KOPT-K1 (cell line): ENCODE data around the gene SLC39A3.

Experiments used
- H3K27ac ChIP-seq: fragments of 200-600 bp; sonication (generic); 2 replicates; pipeline ENCODE4 v1.5.1; 2016; ENCODE audit warnings: antibody characterized with exemption, mild to moderate bottlenecking, low read depth, low read length; ENCODE audit not compliant: poor library complexity, severe bottlenecking
- H3K36me3 ChIP-seq: fragments of 200-600 bp; sonication (generic); 2 replicates; pipeline ENCODE4 v1.5.1; 2017; ENCODE audit warnings: antibody characterized with exemption, mild to moderate bottlenecking, low read length, moderate library complexity; ENCODE audit not compliant: insufficient read depth
- H3K9me3 ChIP-seq: fragments of 200-600 bp; sonication (generic); 2 replicates; pipeline ENCODE4 v1.5.1; 2017; ENCODE audit warnings: antibody characterized with exemption, low read length, mild to moderate bottlenecking; ENCODE audit not compliant: insufficient read depth, poor library complexity, severe bottlenecking

SLC39A3 gene

DNA sequence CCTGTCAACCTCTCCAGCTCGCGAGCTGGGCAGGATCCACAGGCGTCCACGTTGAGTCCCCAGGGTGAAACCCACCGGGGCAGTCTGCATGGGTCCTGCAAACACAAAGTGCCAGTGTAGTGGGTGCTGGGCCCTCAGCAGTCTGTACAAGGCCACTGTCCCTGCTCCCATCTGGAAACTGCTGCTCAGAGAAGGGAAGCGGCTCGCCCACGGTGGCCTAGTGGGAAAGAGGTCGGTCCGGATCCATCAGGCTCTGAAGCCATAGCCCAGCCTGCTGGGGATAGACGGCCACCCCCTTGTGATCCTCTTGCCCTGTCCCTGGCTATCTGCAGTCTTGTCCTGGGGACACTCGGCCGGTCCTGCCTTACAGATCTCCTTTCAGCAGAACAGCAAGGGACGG lies 16.1 kb downstream of the SLC39A3 start:
- no peak overlapping the region for H3K27ac ChIP-seq
- no peaks in the 10 kb centered on the region for H3K36me3 ChIP-seq
- H3K9me3 ChIP-seq: no peaks in the 10 kb centered on the region

DNA sequence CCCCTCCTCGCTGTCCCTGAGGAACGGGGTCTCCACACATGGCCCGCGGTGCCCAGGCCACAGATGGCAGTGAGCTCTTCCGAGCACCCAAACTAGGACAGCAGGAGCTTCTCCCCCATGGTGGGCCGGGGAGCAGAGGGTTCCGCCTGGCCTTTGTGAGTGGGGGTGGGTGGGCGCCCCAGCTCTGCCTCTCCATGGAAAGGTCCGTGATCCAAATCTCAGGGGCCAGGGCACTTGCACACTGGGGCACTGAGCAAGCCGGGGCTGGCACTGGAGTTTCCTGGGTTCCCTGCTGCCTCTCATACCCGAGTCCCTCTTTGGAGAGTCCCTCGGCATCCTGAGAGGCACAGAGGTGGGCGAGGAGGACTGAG lies 16.5 kb downstream of the SLC39A3 start:
- no peaks in the 10 kb centered on the region for H3K36me3 ChIP-seq
- H3K9me3 ChIP-seq: no peaks in the 10 kb centered on the region
- H3K27ac ChIP-seq: no peak overlapping the region

DNA sequence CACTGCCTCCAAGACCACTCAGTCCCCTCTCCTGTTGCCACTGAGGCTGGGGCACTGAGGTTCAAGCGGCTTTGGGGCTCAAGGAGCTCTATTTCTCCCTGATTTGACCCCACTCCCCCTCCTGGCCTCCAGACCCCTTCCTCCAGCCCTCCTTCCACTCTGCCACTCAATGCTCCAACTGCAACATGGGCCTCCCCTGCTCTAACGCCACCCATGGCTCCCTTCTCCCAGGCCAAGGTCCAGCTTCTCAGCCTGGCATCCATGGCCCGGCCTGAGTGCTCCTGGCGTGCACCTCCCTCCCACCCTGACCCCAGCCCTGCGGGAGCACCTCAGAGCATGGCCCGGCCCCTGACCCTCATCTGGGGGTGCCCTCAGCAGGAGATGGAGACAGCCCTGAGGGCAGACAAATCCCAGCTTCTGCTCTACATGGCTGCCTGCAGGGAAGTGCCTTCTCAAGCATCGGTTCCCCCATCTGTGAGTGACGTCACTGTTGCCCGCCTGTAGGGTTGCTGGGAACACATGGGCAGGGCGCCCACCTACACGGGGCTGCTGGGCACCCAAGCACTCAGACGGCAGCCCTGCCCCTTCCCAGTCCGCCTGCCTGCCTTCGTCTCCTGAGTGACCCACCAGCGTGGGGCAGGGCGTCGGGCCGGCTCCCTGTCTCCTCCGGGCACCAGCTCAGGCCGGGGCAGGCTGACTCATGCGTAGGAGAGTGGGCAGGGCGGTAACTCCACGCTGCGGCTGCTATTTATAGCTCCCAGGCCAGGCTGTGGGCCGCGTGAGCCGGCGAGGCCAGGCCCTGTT lies 17.1 kb downstream of the SLC39A3 start:
- H3K9me3 ChIP-seq: no peaks in the 10 kb centered on the region
- no peaks in the 10 kb centered on the region for H3K36me3 ChIP-seq
- H3K27ac ChIP-seq: no peak overlapping the region

DNA sequence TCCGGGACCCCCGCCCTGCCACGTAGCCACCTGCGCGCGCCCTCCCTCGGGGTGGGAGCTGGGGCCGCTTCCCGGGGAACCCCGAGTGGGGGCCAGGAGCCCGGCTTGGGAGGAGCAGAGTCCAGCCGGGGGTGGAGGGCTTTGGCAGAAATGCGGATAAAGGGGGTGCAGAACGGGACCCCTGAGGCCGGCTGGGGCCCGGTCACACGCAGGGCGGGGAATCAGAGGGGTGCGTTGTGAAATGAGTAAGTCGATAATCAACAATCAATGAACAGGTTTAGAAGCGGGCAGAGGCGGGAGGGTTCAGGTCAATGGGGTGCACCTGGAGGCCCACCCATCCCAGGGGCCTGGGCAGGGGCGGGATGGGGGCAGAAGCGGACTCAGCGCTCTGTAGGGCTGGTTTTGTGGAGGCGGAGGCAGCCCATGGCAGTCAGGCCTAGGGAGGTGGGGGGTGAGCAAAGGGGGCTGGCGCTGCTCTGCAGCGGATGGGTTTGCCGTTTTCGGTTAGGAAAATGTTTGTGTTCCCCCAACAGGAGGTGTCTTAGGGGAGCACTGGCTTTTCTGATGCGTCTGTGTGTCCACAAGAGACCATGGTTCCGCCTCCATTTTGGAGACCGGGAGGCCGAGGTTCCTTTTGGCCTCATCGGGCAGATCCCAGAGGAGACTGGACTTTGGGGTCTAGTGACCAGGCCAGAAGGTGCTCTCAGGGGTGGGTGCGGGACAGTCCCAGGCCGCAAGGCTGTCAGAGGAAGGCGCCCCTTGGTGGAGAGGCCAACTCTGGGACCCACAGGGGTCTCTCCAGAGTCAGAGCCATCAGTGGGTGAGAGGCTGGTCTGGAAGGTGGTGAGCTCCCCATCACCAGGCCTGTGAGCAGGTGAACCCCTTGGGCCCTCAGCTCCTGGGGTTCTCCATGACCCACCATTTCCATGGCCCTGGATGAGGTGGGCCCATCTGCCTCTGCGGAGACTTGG lies 18.0 kb downstream of the SLC39A3 start:
- Histone ChIP-seq H3K27ac (no peak overlapping the region), H3K36me3 (no peaks in the 10 kb centered on the region), H3K9me3 (no peaks in the 10 kb centered on the region)

DNA sequence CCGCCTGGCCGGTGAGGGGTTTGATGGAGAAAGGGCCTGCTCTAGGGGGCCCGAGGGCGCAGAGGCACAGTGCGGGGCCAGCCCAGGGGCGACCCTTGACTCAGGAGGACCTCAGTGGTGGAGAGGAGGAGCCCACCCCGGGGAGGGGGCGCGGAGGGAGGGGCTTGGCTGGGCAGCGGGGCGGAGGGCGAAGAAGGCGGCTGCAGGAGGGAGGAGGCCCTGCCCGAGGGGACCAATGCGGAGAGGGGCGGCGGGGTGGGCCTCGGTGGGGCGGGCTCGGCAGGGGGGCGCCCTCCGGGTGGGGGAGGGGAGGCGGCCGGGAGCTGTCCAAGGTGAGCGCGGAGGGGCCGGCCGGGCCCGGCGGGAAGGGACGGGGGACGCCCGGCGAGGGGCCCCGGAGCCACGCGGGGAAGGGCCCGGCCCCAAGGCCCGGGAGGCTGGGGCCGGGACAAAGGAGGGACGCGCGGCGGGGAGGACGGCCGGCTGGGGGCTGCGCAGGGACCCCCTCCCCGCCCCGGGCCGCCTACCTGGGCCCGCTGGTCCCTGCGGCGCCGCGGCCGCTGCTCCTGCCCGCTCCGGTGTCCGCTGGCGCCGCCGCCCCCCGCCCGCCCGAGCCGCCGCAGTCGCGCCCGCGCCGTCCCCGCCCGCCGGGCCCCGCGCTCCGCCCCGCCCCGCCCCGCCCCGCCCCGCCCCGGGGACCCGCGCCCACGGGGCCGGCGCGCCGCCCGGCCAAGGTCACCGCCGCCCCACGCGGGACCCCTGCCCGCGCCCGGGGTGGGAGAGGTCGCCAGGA lies 18.8 kb downstream of the SLC39A3 start, which contains the start of gene DIRAS1:
DIRAS1 (minus strand) TSS at position 596 of the 793 bp plus-strand sequence. CDS start 3,566 bp downstream, outside the sequence.
- Histone ChIP-seq H3K27ac (no peak within 1 kb of the TSS), H3K36me3 (no peaks in the 10 kb centered on the region), H3K9me3 (no peaks in the 10 kb centered on the region)

DNA sequence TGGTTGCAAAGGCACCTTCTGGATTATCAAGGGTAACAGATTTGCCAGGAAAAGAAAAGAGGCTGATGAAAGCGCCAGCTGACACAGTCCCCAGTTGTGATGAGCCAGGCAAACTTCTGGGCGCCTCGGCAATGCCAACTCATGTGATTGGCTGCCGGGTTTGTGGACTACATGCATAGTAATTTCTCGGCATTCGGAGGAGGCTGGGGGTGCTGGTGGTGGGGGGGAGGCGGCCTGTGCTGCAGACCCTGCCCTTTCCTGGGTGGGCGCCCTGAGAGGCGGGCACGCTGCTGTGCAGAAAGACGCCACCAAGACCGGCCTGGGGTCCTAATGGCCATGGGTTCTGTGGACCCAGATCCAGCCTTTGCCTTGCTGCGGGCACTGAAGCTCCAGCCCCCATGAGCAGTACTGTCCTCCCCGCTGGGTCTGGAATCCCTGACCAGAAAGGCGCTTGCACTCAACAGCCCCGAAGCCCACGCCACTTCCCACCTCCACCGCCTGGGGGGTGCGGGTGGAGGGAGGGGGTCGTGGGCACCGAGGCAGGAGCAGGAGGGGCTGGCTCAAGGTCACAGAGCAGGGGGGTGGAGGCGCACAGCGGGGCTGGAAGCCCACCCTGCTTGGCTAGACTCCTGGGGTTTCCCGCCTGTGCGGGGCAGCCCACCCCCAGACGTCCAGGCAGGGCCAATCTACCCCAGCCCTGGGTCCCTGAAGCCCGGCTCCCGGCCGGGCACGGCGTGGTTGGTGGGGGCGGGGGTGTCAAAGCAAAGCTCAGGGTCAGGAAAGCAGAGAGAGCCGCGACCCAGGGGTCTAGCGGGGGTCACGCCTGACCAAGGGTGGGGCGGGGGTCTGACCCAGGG lies 19.7 kb downstream of the SLC39A3 start:
- Histone ChIP-seq H3K27ac (no peak overlapping the region), H3K36me3 (no peaks in the 10 kb centered on the region), H3K9me3 (peaks cover 7% of the 10 kb centered on the region)

DNA sequence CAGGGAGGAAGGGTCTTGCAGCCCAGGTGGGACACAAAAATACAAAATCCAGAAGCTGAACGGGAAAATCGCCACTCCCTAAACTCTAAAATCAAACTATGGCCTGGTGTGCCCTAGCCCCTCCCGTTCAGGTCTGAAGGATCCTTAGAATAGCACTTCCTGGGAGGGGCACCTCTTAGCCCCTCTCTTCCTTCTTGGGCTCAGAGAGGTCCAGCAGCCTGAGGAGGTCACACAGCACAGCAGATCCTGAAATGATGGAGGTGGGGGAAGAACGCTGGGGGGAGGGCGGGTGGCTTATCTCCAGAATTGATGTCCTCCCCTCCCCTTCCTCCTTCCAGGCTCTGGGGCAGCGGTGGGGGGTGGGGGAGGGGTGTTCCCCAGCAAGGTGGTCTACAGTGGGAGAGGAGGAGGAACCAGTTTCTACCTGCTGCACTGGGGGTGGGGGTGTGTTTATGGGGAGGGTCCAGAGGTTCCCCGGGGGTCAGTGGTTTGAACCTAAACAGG lies 20.5 kb downstream of the SLC39A3 start:
- Histone ChIP-seq H3K9me3 (peaks cover 13% of the 10 kb centered on the region), H3K27ac (no peak overlapping the region), H3K36me3 (no peaks in the 10 kb centered on the region)

DNA sequence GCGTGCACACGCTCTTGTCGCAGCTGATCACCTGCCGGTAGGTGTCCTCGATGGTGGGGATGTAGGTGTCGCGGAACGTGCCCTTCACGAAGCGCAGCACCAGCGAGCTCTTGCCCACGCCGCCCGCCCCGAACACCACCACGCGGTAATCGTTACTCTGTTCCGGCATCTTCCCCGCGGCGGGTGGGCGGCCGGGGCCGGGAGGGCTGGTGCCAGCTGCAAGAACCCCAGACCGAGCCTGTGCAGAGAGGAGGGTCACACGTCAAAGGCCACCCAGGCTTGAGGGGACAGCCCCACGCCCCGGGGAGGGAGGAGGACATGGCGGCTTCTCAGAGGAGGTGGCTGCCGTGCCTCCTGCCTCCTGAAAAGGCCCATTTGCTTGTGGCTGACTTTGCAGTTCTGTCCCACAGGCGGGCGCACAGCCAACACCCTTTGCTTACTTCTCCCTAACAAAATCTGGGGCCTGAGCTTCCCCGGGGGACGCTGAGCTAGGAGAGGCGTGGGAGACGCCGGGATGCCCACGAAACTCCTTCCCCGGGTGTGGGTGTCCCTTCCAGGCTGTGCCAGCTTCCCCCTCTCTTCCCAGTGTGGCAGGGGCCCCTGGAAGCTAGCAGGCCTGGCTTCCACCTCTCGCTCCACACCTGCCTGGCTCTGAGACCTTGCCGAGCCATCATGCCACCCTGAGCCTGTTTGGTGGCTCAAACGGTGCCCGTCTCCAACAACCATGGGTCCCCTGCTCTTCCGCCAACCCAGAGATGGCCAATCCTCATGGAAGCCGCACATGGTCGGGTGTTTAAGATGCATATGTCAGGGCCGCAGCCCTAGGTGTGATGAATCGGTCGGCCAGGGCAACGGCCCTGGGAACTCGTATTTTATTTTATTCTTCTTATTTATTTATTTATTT lies 21.9 kb downstream of the SLC39A3 start:
- Histone ChIP-seq H3K9me3 (peaks cover 13% of the 10 kb centered on the region), H3K36me3 (no peaks in the 10 kb centered on the region), H3K27ac (no peak overlapping the region)

DNA sequence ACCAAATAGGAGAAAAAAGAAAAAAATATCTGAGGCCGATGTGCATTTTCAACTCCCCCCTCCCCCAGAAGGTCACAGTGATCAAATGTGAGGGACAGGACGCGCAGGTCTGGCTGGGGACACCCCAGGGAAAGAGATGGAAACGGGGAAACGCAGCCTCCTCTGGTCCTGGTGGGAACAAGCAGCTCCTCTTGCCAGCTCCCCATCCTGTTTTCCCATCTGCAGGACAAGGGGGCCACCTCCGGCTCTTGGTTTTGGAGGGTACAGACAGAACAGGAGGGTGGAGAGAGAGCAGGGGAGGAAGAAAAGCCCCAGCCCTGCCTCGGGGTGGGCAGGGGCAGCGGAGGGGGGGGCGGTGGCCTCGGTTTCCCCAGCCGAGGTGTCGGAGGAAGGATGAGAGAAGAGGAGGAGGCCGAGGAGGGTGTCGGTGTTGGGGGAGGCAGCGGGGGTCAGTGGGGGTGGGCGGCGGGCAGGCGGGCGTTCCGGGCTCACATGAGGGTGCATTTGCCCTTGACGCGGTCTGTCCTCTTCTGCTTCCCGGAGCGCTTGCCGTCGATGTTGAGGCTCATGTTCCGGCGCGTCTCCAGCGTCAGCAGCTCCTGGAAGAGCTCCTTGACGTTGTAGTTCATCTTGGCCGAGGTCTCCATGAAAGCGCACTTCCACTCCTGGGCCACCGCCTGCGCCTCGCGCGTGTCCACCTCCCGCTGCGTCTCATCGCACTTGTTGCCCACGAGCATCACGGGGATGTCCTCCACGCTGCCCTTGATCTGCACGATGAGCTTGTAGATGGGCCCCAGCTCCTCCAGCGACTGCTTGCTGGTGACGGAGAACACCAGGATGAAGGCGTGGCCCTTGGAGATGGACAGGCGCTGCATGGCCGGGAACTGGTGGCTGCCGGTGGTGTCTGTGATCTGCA lies 22.8 kb downstream of the SLC39A3 start:
- Histone ChIP-seq H3K27ac (no peak overlapping the region), H3K9me3 (peaks cover 13% of the 10 kb centered on the region), H3K36me3 (no peaks in the 10 kb centered on the region)

DNA sequence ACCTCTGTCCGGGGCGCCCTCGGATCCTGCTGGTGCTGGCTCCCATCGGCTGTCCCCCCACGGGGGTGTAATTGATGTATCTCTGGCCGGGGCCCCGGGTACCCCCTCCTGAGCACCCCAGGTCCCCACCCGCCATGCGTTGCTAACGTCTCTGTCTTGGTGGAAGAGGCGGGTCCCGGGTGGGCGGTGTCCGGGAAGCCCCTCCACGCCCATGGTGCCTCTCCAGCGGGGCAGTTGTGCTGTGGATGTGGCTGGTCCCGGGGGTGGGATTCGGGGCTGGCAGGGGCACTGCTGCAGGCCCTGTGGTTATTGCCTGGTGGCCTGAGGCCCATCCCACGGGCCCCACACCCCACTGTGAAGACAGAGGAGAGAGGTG lies 23.6 kb downstream of the SLC39A3 start:
- Histone ChIP-seq H3K27ac (no peak overlapping the region), H3K9me3 (peaks cover 13% of the 10 kb centered on the region), H3K36me3 (no peaks in the 10 kb centered on the region)

DNA sequence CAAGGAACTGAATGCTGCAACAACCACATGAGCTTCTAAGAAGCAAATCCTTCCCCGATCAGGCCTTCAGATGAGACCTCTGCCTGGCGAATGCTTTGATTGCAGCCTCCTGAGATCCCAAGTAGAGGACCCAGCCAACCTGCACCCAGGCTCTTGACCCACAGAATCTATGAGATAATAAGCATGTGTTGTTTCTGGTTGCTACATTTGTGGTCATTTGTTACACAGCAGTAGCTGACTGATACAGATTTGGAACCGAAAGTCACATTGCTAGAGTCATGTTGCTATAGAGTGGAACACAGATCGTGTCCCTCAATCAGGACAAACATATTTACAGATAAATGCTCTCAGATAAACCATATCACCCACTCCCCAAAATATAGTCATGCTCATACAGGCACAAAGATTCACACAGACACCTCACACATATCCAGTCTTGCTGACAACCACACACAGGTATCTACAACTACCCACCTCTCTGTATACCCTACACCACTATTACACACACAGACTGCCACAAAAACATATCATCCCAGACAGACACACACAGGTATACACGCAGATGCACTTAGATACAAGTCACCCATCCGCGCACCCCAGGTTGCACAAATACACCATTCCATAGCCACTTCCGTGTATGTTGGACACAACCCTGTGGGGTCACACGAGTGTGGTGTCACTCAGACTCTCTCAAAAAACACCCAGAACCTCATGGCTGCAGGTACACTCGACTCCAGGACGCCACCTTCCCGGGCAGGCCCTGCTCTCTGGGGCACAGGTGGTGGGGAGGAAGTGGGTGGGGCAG lies 24.1 kb downstream of the SLC39A3 start:
- no peaks in the 10 kb centered on the region for H3K36me3 ChIP-seq
- no peak overlapping the region for H3K27ac ChIP-seq
- peaks cover 13% of the 10 kb centered on the region for H3K9me3 ChIP-seq
